H1 (cell line): ENCODE results near the gene STAG2.

ENCODE experiments used
- BACH1 ChIP-seq: IDR thresholded peaks from 2 replicates; pipeline ENCODE4 v1.6.1; 2012; ENCODE audit warnings: low read length, improper control_type of control experiment
- EZH2 ChIP-seq: fragments of 200-600 bp; sonication (generic); IDR thresholded peaks from 2 replicates; pipeline ENCODE4 v1.7.1; 2012; ENCODE audit warnings: low read depth, mild to moderate bottlenecking, moderate library complexity, low read length, inconsistent platforms; ENCODE audit not compliant: severe bottlenecking
- HDAC2 ChIP-seq, 2 experiments: fragments of 300-600 bp in 1 of 2; sonication (generic) in 1 of 2; IDR thresholded peaks; 2 replicates each; pipeline ENCODE4 v1.6.1; 2011 to 2012; ENCODE audit warnings: low read depth in 2 of 2, low read length in 2 of 2, mild to moderate bottlenecking in 2 of 2, moderate library complexity in 2 of 2, borderline replicate concordance in 1 of 2, inconsistent platforms in 1 of 2
- RFX5 ChIP-seq: IDR thresholded peaks from 2 replicates; pipeline ENCODE4 v1.6.1; 2011; ENCODE audit warnings: low read depth, low read length, improper control_type of control experiment, borderline replicate concordance

DNA sequence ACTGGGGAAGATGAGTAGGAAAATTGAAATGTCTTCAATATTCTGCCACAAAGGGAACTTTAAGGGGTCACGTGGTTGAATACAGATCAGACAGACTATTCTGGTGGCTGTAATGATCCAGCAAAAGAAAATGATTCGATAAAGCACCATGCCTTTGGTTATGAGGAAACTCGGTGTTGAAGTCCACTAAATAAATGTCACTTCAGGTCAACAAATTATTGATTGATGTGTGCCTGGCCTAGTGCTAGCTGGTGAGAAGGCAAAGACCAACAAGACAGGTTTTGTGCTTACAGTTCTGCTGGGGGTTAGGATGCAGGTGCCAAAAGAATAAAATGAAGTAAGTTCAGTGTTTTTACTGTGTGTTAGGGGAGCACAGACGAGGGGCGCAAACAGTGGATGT lies 142.5 kb downstream of the STAG2 start:
- TF ChIP-seq EZH2 (no peak), RFX5 (no peak), BACH1 (no peak), HDAC2 (IDR thresholded peaks at IDR 0.05; ENCODE audit: borderline replicate concordance in 1 of 2, low read depth in 2 of 2, low read length in 2 of 2) (no peak)
